Lung (tissue), 12 donors: Measurements from ENCODE around the gene GTPBP1. TPM values are rescaled to one million over a fixed set of nuclear protein-coding genes. Genes with fewer than 3 reads are reported as not detected.

Source experiments
- ATAC-seq: fragments of 200-7000 bp; cut with Tn5 transposase; one replicate; pipeline ENCODE4 v1.9.1; 2020; ENCODE audit warnings: moderate number of reproducible peaks; ENCODE audit not compliant: insufficient read depth, low FRiP score
- DNase-seq, 3 donors: peaks; one replicate each; pipeline ENCODE4 v3.0.0-alpha.2; 2013 to 2017
- H3K27ac ChIP-seq, 2 donors: one replicate each; pipeline ENCODE4 v1.5.1; 2013; ENCODE audit warnings: mild to moderate bottlenecking in 2 of 2, moderate library complexity in 2 of 2, control low read depth in 1 of 2, inconsistent platforms in 1 of 2, low read depth in 1 of 2, low read length in 1 of 2
- H3K27me3 ChIP-seq, 3 donors: one replicate each; pipeline ENCODE4 v1.5.1; 2013; ENCODE audit warnings: low read length in 2 of 3; ENCODE audit not compliant: control insufficient read depth in 3 of 3, insufficient read depth in 3 of 3
- H3K36me3 ChIP-seq, 4 donors: one replicate each; pipeline ENCODE4 v1.5.1; 2013; ENCODE audit warnings: low read length in 4 of 4, mild to moderate bottlenecking in 1 of 4, moderate library complexity in 1 of 4; ENCODE audit not compliant: control insufficient read depth in 4 of 4, insufficient read depth in 4 of 4
- H3K4me1 ChIP-seq, 5 donors: one replicate each; pipeline ENCODE4 v1.5.1; 2013; ENCODE audit warnings: low read length in 5 of 5, mild to moderate bottlenecking in 2 of 5, moderate library complexity in 1 of 5; ENCODE audit not compliant: control insufficient read depth in 5 of 5, insufficient read depth in 5 of 5
- H3K4me3 ChIP-seq: one replicate; pipeline ENCODE4 v1.5.1; 2013; ENCODE audit warnings: mild to moderate bottlenecking, control low read depth, moderate library complexity
- H3K9ac ChIP-seq, 2 donors: one replicate each; pipeline ENCODE4 v1.5.1; 2013; ENCODE audit warnings: low read length in 2 of 2, control low read depth in 1 of 2; ENCODE audit not compliant: insufficient read depth in 1 of 2
- H3K9me3 ChIP-seq, 4 donors: one replicate each; pipeline ENCODE4 v1.5.1; 2013; ENCODE audit warnings: low read length in 3 of 4, mild to moderate bottlenecking in 1 of 4, moderate library complexity in 1 of 4; ENCODE audit not compliant: control insufficient read depth in 4 of 4, insufficient read depth in 3 of 4
- CTCF ChIP-seq: IDR thresholded peaks from 2 replicates; pipeline ENCODE4 v1.5.1; 2012; ENCODE audit warnings: mild to moderate bottlenecking; ENCODE audit errors: control extremely low read depth, extremely low read depth
- WGBS, 2 donors: extraction: QIAGEN DNeasy Blood & Tissue Kit; methylation state at CpG; one replicate each; pipeline ENCODE4 v1.1.7; 2013; 5-methylcytosine and 5-hydroxymethylcytosine counted together
- polyA plus RNA-seq, 2 donors: library from polyadenylated mRNA; stranded (reverse); fragments of 200-250 nt; gene quantifications; one replicate each; pipeline ENCODE4 v1.2.1, GENCODE V29; 2013
- total RNA-seq, 2 donors: library from RNA; depleted of rRNA in 1 of 2; stranded (reverse); fragments of >200 nt in 1 of 2; gene quantifications; one replicate each; pipeline ENCODE4 v1.2.1, GENCODE V29; 2014 to 2021
- donor health status: control.
- donor health status: control.
- donor health status: Bipolar disorder and iron deficiency.
- donor health status: healthy.
- donor health status: DM: yes; HTN: yes; CAD: no.

Gene GTPBP1
- total and polyA plus RNA-seq, 4 donors: 24.1 to 69.1 (median 48.8) TPM

- Histone ChIP-seq H3K36me3 (peaks cover 29 to 84% (median 65%) of the 10 kb centered on the region in 4 donors), H3K4me3 (no peak overlapping the region), H3K27me3 (no peaks in the 10 kb centered on the region), H3K9ac (no peak overlapping the region), H3K4me1 (no peaks in the 10 kb centered on the region), H3K9me3 (no peaks in the 10 kb centered on the region), H3K27ac (no peak overlapping the region)
- no peak for DNase-seq
- no peak for ATAC-seq
- TF ChIP-seq CTCF: no peak
- WGBS, 2 donors: 91% methylated on average over 8 of the region's 8 CpGs
Measured at GRCh38 chr22:38740754-38741153, 35.0 kb downstream of the GTPBP1 start.

GRCh38 chr22:38741166-38741565, 35.4 kb downstream of the GTPBP1 start:
- H3K4me3 ChIP-seq: no peak overlapping the region
- no peak for TF ChIP-seq CTCF
- H3K4me1 ChIP-seq: no peaks in the 10 kb centered on the region
- H3K27ac ChIP-seq: no peak overlapping the region
- ATAC-seq (no peak), DNase-seq (no peak)
- WGBS, 2 donors: 92 to 96% methylated on average over 9 of the region's 9 CpGs
- peaks cover 30 to 84% (median 65%) of the 10 kb centered on the region in 4 donors for H3K36me3 ChIP-seq
- no peak overlapping the region for H3K9ac ChIP-seq
- H3K27me3 ChIP-seq: no peaks in the 10 kb centered on the region
- no peaks in the 10 kb centered on the region for H3K9me3 ChIP-seq

GRCh38 chr22:38741576-38741975, 35.8 kb downstream of the GTPBP1 start:
- no peak for TF ChIP-seq CTCF
- Histone ChIP-seq H3K9me3 (no peaks in the 10 kb centered on the region), H3K27me3 (no peaks in the 10 kb centered on the region), H3K36me3 (peaks cover 33 to 85% (median 64%) of the 10 kb centered on the region in 4 donors), H3K27ac (no peak overlapping the region), H3K4me1 (no peaks in the 10 kb centered on the region), H3K4me3 (no peak overlapping the region), H3K9ac (no peak overlapping the region)
- DNase-seq: no peak
- 96 to 97% methylated on average over 10 of the region's 10 CpGs for WGBS, 2 donors
- no peak for ATAC-seq
